Measurements from ENCODE around the gene PPP2R5A. TPM values are rescaled to one million over a fixed set of nuclear protein-coding genes. Genes with fewer than 3 reads are reported as not detected.

Gene PPP2R5A
- polyA plus RNA-seq, 1 experiment: 10.2 TPM

- CTCF ChIA-PET: interaction anchor here (0.6 to 1.0 kb wide), 3 partner anchors 10 to 409 kb away, joined by 3 to 4 read pairs (median 3); no protein-coding TSS in a partner anchor
- DNase-seq (ENCODE audit: low read depth): no peak
- TF ChIP-seq CTCF (IDR thresholded peaks at IDR 0.05; ENCODE audit: insufficient read depth, low read depth, low read length): no peak
- Histone ChIP-seq H3K36me3 (ENCODE audit: control insufficient read depth, insufficient read depth, low read length) (no peaks in the 10 kb centered on the region), H3K4me3 (ENCODE audit: low read depth, low read length) (no peak overlapping the region), H3K27me3 (ENCODE audit: control insufficient read depth, insufficient read depth, low read length) (no peaks in the 10 kb centered on the region)
- POLR2A ChIA-PET: no interaction called here
Measured at GRCh38 chr1:212238552-212238951, 46.7 kb upstream of the PPP2R5A start.

DNA sequence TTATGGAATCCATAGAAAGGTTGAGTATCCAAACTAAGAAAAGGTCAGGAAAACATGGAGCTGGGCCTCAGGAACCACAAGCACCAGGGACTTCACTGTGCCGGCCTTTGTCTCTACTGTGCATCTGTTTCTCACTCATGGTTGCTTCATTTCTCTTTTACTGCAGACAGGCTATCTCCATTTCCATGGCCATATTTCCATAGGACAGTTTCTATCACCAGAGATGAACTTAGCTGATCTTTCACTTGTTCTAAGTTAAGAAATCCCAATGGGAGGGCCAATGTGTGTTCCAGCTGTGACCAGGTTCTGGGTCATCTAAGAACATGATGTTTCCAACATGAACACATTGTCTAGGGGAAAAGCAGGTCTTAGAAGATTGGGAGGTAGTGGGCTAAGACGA is 43.7 kb upstream of the PPP2R5A start:
- ChIA-PET POLR2A (no interaction called here), CTCF (interaction anchor here (1.4 kb wide), 1 partner anchor 171 kb away, joined by 3 read pairs; no protein-coding TSS in a partner anchor)

DNA sequence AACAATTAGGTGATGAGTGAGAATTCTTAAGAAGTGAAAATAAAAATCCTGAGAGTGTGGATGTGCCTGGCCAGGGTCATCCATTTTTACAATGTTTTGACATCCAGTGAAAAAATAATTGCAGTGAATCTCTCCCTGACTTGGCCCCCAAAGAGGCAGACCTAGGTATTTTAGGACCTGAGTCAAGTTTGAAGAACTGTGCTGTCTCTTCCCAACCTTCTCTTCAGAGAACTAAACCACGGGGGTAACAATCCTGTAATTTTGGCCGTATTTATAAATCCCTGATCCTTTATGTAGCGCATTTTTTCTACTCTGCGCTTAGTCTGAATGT is 43.3 kb upstream of the PPP2R5A start:
- H3K27me3 ChIP-seq (ENCODE audit: control insufficient read depth, insufficient read depth, low read length): no peaks in the 10 kb centered on the region
- H3K4me3 ChIP-seq (ENCODE audit: low read depth, low read length): no peak overlapping the region
- POLR2A ChIA-PET: no interaction called here
- no peaks in the 10 kb centered on the region for H3K36me3 ChIP-seq (ENCODE audit: control insufficient read depth, insufficient read depth, low read length)
- TF ChIP-seq CTCF (IDR thresholded peaks at IDR 0.05; ENCODE audit: insufficient read depth, low read depth, low read length): no peak
- CTCF ChIA-PET: no interaction called here
- DNase-seq (ENCODE audit: low read depth): no peak

More for the DNA sequence above, 43.7 kb upstream of the PPP2R5A start:
- no peaks in the 10 kb centered on the region for H3K36me3 ChIP-seq (ENCODE audit: control insufficient read depth, insufficient read depth, low read length)
- TF ChIP-seq CTCF (IDR thresholded peaks at IDR 0.05; ENCODE audit: insufficient read depth, low read depth, low read length): no peak
- DNase-seq (ENCODE audit: low read depth): no peak
- H3K27me3 ChIP-seq (ENCODE audit: control insufficient read depth, insufficient read depth, low read length): no peaks in the 10 kb centered on the region
- no peak overlapping the region for H3K4me3 ChIP-seq (ENCODE audit: low read depth, low read length)

GRCh38 chr1:212242288-212242984 is 42.8 kb upstream of the PPP2R5A start:
- ChIA-PET CTCF (interaction anchor here (1.3 kb wide), 1 partner anchor 8 kb away, joined by 5 read pairs; no protein-coding TSS in a partner anchor), POLR2A (no interaction called here)
- no peaks in the 10 kb centered on the region for H3K36me3 ChIP-seq (ENCODE audit: control insufficient read depth, insufficient read depth, low read length)
- no peak overlapping the region for H3K4me3 ChIP-seq (ENCODE audit: low read depth, low read length)
- H3K27me3 ChIP-seq (ENCODE audit: control insufficient read depth, insufficient read depth, low read length): no peaks in the 10 kb centered on the region
- no peak for TF ChIP-seq CTCF (IDR thresholded peaks at IDR 0.05; ENCODE audit: insufficient read depth, low read depth, low read length)
- no peak for DNase-seq (ENCODE audit: low read depth)

DNA sequence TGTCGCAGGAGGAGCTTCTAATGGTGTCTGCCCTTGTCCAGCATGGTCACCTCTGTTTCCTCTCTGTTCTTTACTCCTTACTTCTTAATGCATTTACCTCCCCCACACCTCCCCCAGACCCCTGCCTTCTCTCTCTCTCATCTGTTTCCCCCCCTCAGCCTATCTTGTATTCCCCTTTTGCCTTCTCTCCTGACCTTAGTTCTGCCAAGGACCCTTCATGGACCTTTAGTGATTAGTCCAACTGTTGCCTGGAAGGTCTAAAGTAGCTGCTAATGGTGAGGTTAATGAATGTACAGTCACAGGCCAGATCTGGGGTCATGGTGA is 42.3 kb upstream of the PPP2R5A start:
- TF ChIP-seq CTCF (IDR thresholded peaks at IDR 0.05; ENCODE audit: insufficient read depth, low read depth, low read length): no peak
- no peak for DNase-seq (ENCODE audit: low read depth)
- no peak overlapping the region for H3K4me3 ChIP-seq (ENCODE audit: low read depth, low read length)
- no peaks in the 10 kb centered on the region for H3K27me3 ChIP-seq (ENCODE audit: control insufficient read depth, insufficient read depth, low read length)
- ChIA-PET CTCF (interaction anchor here (1.1 to 1.3 kb wide), 2 partner anchors 9 to 172 kb away, joined by 3 to 5 read pairs; no protein-coding TSS in a partner anchor), POLR2A (no interaction called here)
- H3K36me3 ChIP-seq (ENCODE audit: control insufficient read depth, insufficient read depth, low read length): no peaks in the 10 kb centered on the region

Data from BJ (cell line).